NCI-H2081 treated with DMSO at 0.1 percent for 48 hours (cell line): ENCODE data around the gene ATG7.

Source experiments
- DNase-seq: peaks from one replicate; lab custom pipeline; 2025; lab: John Stamatoyannopoulos, UW

Gene ATG7

GRCh38 chr3:11356269-11356668, 84.1 kb downstream of the ATG7 start:
- DNase-seq = no peak

GRCh38 chr3:11362600-11362999, 90.4 kb downstream of the ATG7 start:
- no peak for DNase-seq

- DNase-seq = no peak
These were observed 91.5 kb downstream of the ATG7 start for GRCh38 chr3:11363715-11364114.

GRCh38 chr3:11364181-11364580, 92.0 kb downstream of the ATG7 start:
- no peak for DNase-seq

GRCh38 chr3:11367143-11367693, 95.0 kb downstream of the ATG7 start:
- no peak for DNase-seq

GRCh38 chr3:11370191-11370590, 98.0 kb downstream of the ATG7 start:
- no peak for DNase-seq

- no peak for DNase-seq
These were observed 98.8 kb downstream of the ATG7 start for GRCh38 chr3:11370966-11371365.

GRCh38 chr3:11371747-11372146, 99.5 kb downstream of the ATG7 start:
- DNase-seq = no peak

- DNase-seq = no peak
These were observed 101.0 kb downstream of the ATG7 start for GRCh38 chr3:11373235-11373634.

GRCh38 chr3:11373654-11374053, 101.5 kb downstream of the ATG7 start:
- no peak for DNase-seq

- DNase-seq = no peak
These were observed 103.3 kb downstream of the ATG7 start for GRCh38 chr3:11375333-11376088.

GRCh38 chr3:11377719-11378118, 105.5 kb downstream of the ATG7 start:
- no peak for DNase-seq

GRCh38 chr3:11379238-11379823, 107.1 kb downstream of the ATG7 start:
- DNase-seq = no peak

- DNase-seq = no peak
These were observed 107.9 kb downstream of the ATG7 start for GRCh38 chr3:11379824-11380701.

GRCh38 chr3:11381141-11381540, 108.9 kb downstream of the ATG7 start:
- no peak for DNase-seq

GRCh38 chr3:11381563-11381962, 109.4 kb downstream of the ATG7 start:
- no peak for DNase-seq

- DNase-seq = no peak
These were observed 110.0 kb downstream of the ATG7 start for GRCh38 chr3:11382146-11382745.

GRCh38 chr3:11384074-11384473, 111.9 kb downstream of the ATG7 start:
- DNase-seq = no peak

- no peak for DNase-seq
These were observed 113.1 kb downstream of the ATG7 start for GRCh38 chr3:11385326-11385725.

- DNase-seq = no peak
These were observed 113.7 kb downstream of the ATG7 start for GRCh38 chr3:11385891-11386290.

- DNase-seq = no peak
These were observed 114.4 kb downstream of the ATG7 start for GRCh38 chr3:11386465-11387113.
